CD4-positive, alpha-beta T cell treated with Interferon gamma for 1 hour (primary cell): ENCODE measurements around the gene LHFPL3.

Experiments used
- DNase-seq: peaks from one replicate; pipeline ENCODE4 v3.0.0-alpha.2; 2020

The LHFPL3 gene

GRCh38 chr7:104761892-104762291, 433.5 kb downstream of the LHFPL3 start:
- DNase-seq, result no peak

DNA sequence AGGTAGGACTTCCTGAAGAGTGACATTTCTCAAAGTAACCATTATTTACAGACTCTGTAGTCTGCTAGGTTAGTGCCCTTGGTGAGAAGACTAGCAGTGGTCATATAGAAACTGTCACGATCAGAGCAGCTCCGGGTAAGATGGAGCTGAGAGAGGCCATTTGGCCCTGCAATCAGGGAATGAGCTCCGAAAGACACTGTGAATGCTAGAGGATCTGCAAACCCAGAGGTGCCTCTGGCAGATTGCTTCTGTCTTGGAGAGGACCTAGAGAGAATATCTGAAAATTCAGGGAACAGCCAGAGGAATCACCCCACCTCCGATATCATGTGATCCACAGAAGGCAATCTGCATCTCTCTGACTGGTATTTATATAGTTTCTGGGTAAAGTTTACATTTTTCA, 438.7 kb downstream of the LHFPL3 start:
- DNase-seq, result no peak

DNA sequence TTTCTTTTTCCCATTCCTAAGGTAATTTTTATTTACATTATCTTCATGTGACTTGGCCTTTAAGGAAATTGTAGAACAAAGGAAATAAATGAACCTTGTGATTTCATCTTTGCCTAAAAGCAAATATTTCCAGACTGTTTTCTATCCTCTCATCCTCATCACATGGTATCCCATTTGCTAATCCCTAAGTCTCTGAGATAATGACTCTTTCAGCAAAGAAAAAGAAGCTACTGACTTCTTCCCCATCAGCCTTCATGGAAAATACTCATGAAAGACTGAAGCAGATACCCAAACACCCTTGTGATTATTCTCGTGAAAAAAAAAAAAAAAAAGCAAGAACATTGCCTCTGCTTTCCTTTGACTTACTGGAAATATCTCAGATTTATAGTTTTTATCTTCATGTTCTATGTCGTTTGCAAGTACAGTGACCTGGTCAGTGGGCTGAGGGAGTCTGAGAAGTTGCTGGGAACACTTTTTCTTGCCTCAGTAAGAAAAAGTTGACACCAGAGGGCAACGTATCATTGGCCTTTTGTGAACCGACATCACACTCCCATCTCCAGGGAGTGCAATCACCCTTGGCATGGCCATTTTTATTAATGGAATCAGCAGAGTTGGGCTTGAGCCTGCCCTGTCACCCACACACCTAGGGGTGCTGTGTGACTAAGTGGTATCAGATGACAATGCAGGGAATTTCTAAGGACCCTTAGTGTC, 439.6 kb downstream of the LHFPL3 start:
- DNase-seq, result no peak

- no peak for DNase-seq
Observed at GRCh38 chr7:104772405-104773345, 444.3 kb downstream of the LHFPL3 start.

DNA sequence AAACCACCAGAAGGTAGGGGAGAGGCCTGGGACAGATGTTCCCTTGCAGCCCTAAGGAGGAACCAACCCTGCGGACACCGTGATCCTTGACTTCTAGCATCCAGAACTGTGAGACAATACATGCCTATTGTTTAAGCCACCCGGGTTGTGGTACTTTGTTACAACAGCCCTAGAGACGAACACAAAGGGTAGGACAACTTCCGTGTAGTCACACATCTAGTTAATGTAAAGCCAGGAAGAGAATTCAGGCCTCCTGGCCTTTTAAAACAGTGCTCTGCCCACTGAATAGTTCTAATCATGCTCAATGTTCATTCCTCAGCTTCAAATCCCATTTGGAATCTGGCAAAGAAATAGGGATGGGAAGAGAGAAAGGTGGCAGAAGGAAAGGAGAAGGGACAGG, 445.4 kb downstream of the LHFPL3 start:
- no peak for DNase-seq

DNA sequence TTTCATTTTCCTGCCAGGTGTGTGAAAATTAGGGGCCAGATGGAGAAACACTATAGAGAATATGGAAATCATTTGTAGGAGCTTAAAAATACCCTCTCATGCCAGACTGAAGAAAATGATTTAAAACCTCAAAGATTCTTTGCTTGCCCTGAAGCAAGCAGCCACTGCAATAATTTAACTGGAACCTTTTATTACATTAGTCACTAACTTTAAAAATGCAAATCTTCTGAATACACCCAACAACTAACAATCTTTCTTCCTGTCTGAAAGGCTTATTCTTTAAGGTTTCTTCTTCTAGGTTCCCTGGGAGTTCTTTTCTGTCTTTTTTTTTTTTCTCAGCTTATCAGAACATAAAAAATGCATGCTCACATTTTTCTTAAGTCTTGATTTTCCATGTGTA, 447.1 kb downstream of the LHFPL3 start:
- no peak for DNase-seq

GRCh38 chr7:104777301-104777800, 448.9 kb downstream of the LHFPL3 start:
- DNase-seq, result no peak

- DNase-seq, result no peak
Observed at GRCh38 chr7:104779888-104780287, 451.5 kb downstream of the LHFPL3 start.

DNA sequence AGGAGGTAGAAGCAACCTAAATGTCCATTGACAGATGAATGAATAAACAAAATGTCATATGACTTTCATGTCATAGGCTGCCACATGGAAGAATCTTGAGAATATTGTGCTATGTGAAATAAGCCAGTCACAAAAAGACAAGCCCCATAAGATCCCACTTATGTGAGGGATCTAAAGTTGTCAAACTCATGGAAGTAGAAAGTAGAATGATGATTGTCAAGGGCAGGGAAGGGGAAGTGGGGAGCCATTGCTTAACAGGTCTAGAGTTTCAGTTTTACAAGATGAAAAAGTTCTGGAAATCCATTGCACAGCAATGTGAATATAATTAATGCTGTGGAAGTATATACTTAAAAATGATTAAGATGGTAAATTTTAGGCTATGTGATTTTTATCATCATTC, 456.3 kb downstream of the LHFPL3 start:
- DNase-seq, result no peak

GRCh38 chr7:104789780-104790179, 461.4 kb downstream of the LHFPL3 start:
- no peak for DNase-seq

GRCh38 chr7:104790440-104790839, 462.0 kb downstream of the LHFPL3 start:
- no peak for DNase-seq

- DNase-seq, result no peak
Observed at GRCh38 chr7:104791080-104791479, 462.7 kb downstream of the LHFPL3 start.

DNA sequence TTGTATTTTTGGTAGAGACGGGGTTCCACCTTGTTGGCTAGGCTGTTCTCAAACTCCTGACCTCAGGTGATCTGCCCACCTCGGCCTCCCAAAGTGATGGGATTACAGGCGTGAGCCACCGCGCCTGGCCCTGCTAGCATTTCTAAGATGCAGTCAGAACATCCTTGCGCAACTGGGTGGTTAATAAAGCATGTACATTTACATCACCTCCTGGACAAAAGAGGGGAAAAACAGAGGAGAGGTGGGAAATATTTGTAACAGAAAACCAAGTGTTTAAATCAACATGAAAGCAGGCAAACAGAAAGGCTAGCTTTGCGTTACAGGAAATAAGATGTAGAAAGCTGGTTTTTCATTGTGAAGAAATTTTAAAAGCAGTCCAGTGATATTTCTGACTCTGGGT, 464.7 kb downstream of the LHFPL3 start:
- DNase-seq, result no peak

DNA sequence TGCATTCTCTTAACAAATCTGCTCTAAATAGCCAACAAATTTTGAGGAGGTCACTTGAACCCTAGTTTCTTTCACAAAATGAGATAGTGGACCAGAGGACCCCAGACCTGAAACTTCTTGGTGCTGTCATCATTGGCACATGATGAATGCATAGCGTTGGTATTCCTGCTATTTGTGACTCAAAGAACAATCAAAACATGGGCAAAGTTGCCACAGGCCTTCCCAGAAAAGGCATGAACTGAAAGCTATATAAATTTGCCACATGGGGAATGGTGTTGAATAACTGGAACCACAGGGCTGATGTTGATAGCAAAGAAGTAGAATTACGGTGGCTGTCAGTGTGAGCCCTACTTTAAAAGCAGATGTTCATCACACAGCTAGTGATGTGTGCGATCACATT, 465.8 kb downstream of the LHFPL3 start:
- DNase-seq, result no peak

DNA sequence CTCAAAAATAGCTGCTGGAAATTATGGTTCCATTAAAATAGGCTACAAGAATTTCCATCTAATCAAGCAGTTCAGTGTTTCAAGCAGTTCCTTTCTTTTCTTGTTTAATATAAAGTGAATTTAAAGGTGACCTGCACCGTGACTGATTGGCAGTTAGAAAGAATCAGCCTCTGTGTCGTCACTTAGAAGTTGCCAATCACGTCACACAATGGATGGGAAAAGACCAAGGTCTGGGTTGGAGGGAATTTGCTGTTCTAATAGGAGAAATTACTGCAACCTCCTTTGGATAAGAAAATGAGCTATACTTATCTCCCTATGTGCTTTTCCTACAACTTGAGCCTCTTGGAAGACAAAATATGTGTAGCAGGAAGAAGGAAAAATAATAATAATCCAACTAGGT, 466.2 kb downstream of the LHFPL3 start:
- DNase-seq, result no peak

- no peak for DNase-seq
Observed at GRCh38 chr7:104795086-104795485, 466.7 kb downstream of the LHFPL3 start.

- no peak for DNase-seq
Observed at GRCh38 chr7:104795616-104796398, 467.4 kb downstream of the LHFPL3 start.

DNA sequence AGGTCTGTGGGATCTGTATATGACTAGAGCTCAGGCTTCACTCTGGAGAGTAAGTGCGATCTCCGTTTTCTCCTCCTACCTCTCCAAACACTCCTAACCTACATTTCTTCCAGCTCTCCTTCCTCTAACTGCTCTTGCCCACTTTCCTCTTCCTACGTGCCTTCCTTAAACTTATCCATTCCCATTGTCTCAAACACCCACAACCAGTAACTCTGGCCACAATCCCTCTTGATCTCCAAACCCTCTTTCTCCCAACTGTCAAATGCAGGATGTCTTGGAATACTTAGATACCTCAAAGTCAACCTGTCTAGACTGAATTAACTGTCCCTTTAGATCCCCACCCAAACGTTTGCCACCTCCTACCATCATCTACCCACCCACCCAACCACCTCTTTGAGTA, 471.9 kb downstream of the LHFPL3 start:
- DNase-seq, result no peak

DNA sequence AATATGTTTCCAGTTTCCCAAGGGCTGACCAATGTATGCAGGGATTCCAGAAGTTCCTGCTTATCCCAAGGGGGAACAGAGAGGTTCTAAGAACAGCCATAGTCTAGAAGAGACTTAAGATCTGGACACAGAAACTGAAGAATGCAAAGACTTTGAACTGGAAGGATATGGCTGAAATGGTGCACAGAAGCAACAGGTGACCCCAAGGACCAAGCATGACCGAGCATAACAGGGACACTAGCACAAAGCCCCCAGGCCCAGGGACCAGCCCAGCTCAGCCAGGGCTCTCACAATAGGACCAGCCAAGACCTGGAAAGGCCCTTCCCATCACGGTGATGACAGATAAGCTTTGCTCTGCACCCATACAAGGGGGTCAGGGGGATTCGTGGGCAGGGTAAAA, 472.6 kb downstream of the LHFPL3 start:
- no peak for DNase-seq

DNA sequence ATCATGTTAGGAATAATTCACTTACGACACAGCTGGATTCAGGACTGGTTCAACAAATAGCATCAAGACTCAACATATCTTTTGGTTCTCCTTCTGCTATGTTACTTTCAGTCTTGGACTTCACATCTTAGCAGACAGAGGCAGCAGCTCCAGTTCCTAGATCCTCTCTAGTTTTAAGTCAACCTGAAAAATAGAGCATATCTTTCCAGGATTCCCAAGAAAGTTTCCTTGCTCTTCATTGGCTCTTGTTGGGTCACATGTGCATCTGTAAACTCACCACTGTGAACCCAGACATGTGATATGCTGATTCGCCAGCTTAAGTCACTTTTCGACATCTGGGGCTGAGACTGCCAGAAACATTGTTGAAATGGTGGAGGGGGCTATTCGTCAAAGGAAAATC, 475.5 kb downstream of the LHFPL3 start:
- DNase-seq, result no peak

GRCh38 chr7:104804696-104805095, 476.3 kb downstream of the LHFPL3 start:
- no peak for DNase-seq

GRCh38 chr7:104805449-104806317, 477.3 kb downstream of the LHFPL3 start:
- DNase-seq, result no peak
